ENCODE results near the gene MR1. TPM values are rescaled to one million over a fixed set of nuclear protein-coding genes. Genes with fewer than 3 reads are reported as not detected.
A peak's percentile ranks its signal among the peaks of the same experiment; 100 is the strongest.

The MR1 gene
- total RNA-seq, 2 experiments from 2014 or later, result 15.7 to 16.7 TPM

DNA sequence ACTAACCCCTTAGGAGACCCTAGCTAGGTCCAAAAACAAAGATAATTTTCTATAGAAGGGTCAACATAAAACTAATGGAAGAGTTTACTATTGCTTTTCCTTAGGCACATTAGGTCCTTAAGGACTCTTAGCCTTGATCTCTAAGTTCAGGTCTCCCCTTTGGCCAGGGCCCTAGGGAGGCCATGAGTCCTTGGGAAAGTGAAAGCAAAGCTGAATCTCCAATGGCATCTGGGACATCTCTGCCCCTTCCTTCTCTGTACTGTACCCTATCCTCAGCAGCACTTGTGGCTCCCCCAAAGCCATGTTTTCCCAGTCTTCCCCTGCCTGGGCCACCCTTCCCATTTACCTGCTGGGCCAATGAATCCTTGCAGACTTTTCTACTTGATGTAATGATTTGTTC lies 69.1 kb downstream of the MR1 start:
- DNase-seq (no peak), ATAC-seq (no peak)
- Mint-ChIP-seq H3K4me1 (ENCODE audit: low read depth) (peaks cover 73% of the 10 kb centered on the region), H3K9me3 (peaks cover 2% of the 10 kb centered on the region), H3K27me3 (peaks cover 11% of the 10 kb centered on the region), H3K4me3 (no peak overlapping the region), H3K27ac (no peak overlapping the region), H3K36me3 (ENCODE audit: low read depth) (no peaks in the 10 kb centered on the region)
- POLR2A ChIA-PET, result interaction anchor here (0.6 to 15.6 kb wide), 5 partner anchors 14 to 1317 kb away, joined by 3 to 209 read pairs (median 6); partner anchors contain the start of genes IER5 and STX6
- CTCF ChIA-PET, result interaction anchor here (1.2 to 7.0 kb wide), 5 partner anchors 12 to 588 kb away, joined by 5 to 58 read pairs (median 9); no protein-coding TSS in a partner anchor
- TF ChIP-seq, protein P1, sequence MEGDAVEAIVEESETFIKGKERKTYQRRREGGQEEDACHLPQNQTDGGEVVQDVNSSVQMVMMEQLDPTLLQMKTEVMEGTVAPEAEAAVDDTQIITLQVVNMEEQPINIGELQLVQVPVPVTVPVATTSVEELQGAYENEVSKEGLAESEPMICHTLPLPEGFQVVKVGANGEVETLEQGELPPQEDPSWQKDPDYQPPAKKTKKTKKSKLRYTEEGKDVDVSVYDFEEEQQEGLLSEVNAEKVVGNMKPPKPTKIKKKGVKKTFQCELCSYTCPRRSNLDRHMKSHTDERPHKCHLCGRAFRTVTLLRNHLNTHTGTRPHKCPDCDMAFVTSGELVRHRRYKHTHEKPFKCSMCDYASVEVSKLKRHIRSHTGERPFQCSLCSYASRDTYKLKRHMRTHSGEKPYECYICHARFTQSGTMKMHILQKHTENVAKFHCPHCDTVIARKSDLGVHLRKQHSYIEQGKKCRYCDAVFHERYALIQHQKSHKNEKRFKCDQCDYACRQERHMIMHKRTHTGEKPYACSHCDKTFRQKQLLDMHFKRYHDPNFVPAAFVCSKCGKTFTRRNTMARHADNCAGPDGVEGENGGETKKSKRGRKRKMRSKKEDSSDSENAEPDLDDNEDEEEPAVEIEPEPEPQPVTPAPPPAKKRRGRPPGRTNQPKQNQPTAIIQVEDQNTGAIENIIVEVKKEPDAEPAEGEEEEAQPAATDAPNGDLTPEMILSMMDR (IDR thresholded peaks at IDR 0.05), result no peak
- intact Hi-C loops (cut with micrococcal nuclease), result no loop called here

DNA sequence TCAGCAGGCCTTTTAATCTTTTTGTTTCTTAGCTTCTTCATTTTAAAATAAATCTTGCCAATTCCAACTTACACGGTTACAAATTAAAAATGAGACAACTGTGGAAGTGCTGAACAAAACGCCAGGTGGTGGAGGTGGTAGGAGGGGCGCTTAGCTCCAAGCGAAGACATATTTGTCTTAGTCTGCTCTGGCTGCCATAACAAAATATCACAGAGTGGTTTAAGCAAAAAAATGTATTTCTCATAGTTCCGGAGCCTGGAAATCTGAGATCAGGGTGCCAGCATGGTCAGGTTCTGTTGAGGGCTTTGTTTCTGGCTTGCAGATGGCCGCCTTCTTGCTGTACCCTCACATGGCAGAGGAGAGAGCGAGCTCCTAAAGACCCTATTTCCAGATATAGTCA lies 69.6 kb downstream of the MR1 start:
- no peak for DNase-seq
- TF ChIP-seq, protein P1 (IDR thresholded peaks at IDR 0.05), result no peak
- Mint-ChIP-seq H3K4me3 (no peak overlapping the region), H3K27ac (no peak overlapping the region), H3K4me1 (ENCODE audit: low read depth) (peaks cover 69% of the 10 kb centered on the region), H3K9me3 (peaks cover 2% of the 10 kb centered on the region), H3K27me3 (peaks cover 11% of the 10 kb centered on the region), H3K36me3 (ENCODE audit: low read depth) (no peaks in the 10 kb centered on the region)
- no peak for ATAC-seq
- POLR2A ChIA-PET, result interaction anchor here (1.6 to 15.6 kb wide), 3 partner anchors 14 to 81 kb away, joined by 6 to 209 read pairs (median 43); partner anchors contain the start of genes IER5 and STX6
- intact Hi-C loops (cut with micrococcal nuclease), result no loop called here
- CTCF ChIA-PET, result interaction anchor here (1.2 to 7.0 kb wide), 5 partner anchors 13 to 588 kb away, joined by 5 to 58 read pairs (median 9); no protein-coding TSS in a partner anchor

DNA sequence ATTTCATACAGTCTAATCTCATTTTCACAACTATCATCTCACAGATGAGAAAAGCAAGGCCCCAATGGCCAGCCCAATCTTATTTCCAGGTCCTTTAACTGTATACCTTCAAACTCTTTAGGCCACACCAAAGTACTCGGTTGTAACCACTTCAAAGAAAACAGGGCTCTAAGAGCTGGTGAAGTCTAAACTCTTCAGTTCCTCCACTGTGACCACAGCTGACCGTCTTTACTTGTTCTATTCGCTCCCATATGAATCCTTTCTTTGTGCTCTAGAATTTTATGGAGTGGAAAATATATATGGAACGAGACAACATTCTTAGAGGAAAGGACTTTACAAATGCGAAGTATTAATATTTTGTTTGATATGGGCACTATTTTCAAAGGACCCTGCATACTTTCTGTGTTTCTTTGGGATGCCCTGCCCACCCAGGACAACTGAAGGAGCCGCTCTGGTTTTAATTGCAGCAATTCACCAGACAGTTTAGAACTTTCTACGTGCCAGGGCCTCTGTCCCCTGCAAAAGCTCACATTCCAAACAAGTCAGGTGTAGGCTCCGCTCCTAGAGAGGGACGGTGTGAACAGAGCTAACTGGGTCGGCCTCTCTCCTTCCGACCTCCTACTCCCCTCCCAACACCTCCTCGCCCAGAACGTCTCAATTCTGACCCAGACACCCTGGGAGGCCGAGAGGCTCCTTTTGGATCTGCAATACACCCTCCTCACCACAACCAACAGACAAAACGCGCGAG lies 70.4 kb downstream of the MR1 start:
- H3K36me3 Mint-ChIP-seq (ENCODE audit: low read depth), result no peaks in the 10 kb centered on the region
- peaks cover 65% of the 10 kb centered on the region for H3K4me1 Mint-ChIP-seq (ENCODE audit: low read depth)
- H3K27me3 Mint-ChIP-seq, result peaks cover 11% of the 10 kb centered on the region
- ATAC-seq (no peak), DNase-seq (no peak)
- CTCF ChIA-PET, result interaction anchor here (0.8 to 7.0 kb wide), 13 partner anchors 14 to 616 kb away, joined by 3 to 58 read pairs (median 4); no protein-coding TSS in a partner anchor
- H3K9me3 Mint-ChIP-seq, result peaks cover 2% of the 10 kb centered on the region
- peak overlapping the region; percentile 68 for H3K27ac Mint-ChIP-seq
- peak overlapping the region; percentile 73 for H3K4me3 Mint-ChIP-seq
- intact Hi-C loops (cut with micrococcal nuclease), result no loop called here
- TF ChIP-seq, protein P1 (IDR thresholded peaks at IDR 0.05), result no peak
- POLR2A ChIA-PET, result interaction anchor here (0.7 to 15.6 kb wide), 12 partner anchors 8 to 82 kb away, joined by 3 to 209 read pairs (median 5); partner anchors contain the start of genes IER5, MR1 and STX6

DNA sequence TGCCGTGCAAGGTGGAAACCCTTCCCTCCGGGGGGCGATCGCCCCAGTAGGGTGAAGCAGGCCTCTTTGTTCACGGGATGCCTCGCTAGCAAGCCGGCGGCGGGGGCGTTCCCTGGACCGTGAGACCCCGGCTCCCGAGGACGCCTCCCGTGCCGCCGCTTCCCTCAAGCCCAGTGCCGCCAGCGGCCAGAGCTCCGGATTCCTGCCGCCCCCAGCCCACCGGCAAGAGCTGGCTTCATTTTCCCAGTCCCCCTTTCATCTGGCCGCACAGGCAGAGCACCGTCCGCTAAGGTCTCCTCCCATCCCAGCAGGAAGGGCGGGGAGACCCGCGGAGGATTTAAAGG lies 71.0 kb downstream of the MR1 start:
- Mint-ChIP-seq H3K27me3 (peaks cover 11% of the 10 kb centered on the region), H3K36me3 (ENCODE audit: low read depth) (no peaks in the 10 kb centered on the region), H3K4me3 (peak overlapping the region; percentile 73), H3K4me1 (ENCODE audit: low read depth) (peaks cover 60% of the 10 kb centered on the region), H3K9me3 (peaks cover 2% of the 10 kb centered on the region), H3K27ac (peak overlapping the region; percentile 68)
- DNase-seq, result peak; percentile 61
- POLR2A ChIA-PET, result interaction anchor here (0.7 to 15.6 kb wide), 11 partner anchors 9 to 82 kb away, joined by 3 to 209 read pairs (median 5); partner anchors contain the start of genes IER5, MR1 and STX6
- CTCF ChIA-PET, result interaction anchor here (0.8 to 7.0 kb wide), 14 partner anchors 14 to 616 kb away, joined by 3 to 58 read pairs (median 4); no protein-coding TSS in a partner anchor
- ATAC-seq, result peak; percentile 14
- intact Hi-C loops (cut with micrococcal nuclease), result no loop called here
- TF ChIP-seq, protein P1 (IDR thresholded peaks at IDR 0.05), result peak; percentile 33

All from activated CD8-positive, alpha-beta T cell treated with anti-CD3 and anti-CD28 coated beads for 36 hours (primary cell).